ENCODE measurements around the gene FGD6.

Gene FGD6

DNA sequence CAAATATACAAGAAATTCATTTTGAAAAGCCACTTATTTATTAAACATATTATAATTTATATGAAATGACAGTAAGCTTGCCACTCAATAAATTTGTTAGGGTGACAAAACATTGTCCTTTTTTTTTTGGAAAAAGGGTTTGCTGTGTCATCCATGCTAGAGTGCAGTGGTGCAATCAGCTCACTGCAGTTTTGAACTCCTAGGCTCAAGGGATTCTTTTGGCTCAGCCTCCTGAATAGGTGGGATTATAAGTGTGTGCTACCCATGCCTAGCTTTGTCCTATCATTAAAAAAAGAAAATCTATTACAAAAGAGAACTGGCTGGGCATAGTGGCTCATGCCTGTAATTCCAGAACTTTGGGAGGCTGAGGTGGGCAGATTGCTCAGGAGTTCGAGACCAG is 66.8 kb downstream of the FGD6 start:
- Histone ChIP-seq H2AFZ (ENCODE audit: low read depth, low read length, severe bottlenecking) (no peak overlapping the region), H3K4me3 (ENCODE audit: insufficient read depth, low read length, poor library complexity, severe bottlenecking) (no peak overlapping the region), H3K9me3 (ENCODE audit: insufficient read depth, low read length) (no peaks in the 10 kb centered on the region), H3K9me2 (replicated peaks; ENCODE audit: insufficient read depth, low read length) (no peaks in the 10 kb centered on the region), H3K79me2 (ENCODE audit: insufficient read depth, low read length) (no peaks in the 10 kb centered on the region), H3K9ac (ENCODE audit: low read length) (no peak overlapping the region), H3K36me3 (ENCODE audit: low read length) (no peaks in the 10 kb centered on the region), H3F3A (ENCODE audit: insufficient read depth) (no peaks in the 10 kb centered on the region), H3K27me3 (ENCODE audit: low read length) (no peaks in the 10 kb centered on the region), H4K20me1 (ENCODE audit: low read depth, low read length) (no peaks in the 10 kb centered on the region), H3K27ac (ENCODE audit: low read depth, low read length) (no peak overlapping the region), H3K4me2 (ENCODE audit: low read depth, low read length, poor library complexity, severe bottlenecking) (no peak overlapping the region)
- TF ChIP-seq CTCF (IDR thresholded peaks at IDR 0.05; ENCODE audit: insufficient read depth, low read length, poor library complexity, severe bottlenecking) (no peak), EZH2phosphoT487 (conservative IDR thresholded peaks at IDR 0.05; ENCODE audit: low read length) (no peak)

- no peaks in the 10 kb centered on the region for H3K9me2 ChIP-seq (replicated peaks; ENCODE audit: insufficient read depth, low read length)
- H3K79me2 ChIP-seq (ENCODE audit: insufficient read depth, low read length) = no peaks in the 10 kb centered on the region
- no peak overlapping the region for H2AFZ ChIP-seq (ENCODE audit: low read depth, low read length, severe bottlenecking)
- H4K20me1 ChIP-seq (ENCODE audit: low read depth, low read length) = no peaks in the 10 kb centered on the region
- no peaks in the 10 kb centered on the region for H3K36me3 ChIP-seq (ENCODE audit: low read length)
- no peak overlapping the region for H3K4me3 ChIP-seq (ENCODE audit: insufficient read depth, low read length, poor library complexity, severe bottlenecking)
- H3F3A ChIP-seq (ENCODE audit: insufficient read depth) = no peaks in the 10 kb centered on the region
- H3K27ac ChIP-seq (ENCODE audit: low read depth, low read length) = no peak overlapping the region
- H3K9ac ChIP-seq (ENCODE audit: low read length) = no peak overlapping the region
- H3K4me2 ChIP-seq (ENCODE audit: low read depth, low read length, poor library complexity, severe bottlenecking) = no peak overlapping the region
- no peak for TF ChIP-seq EZH2phosphoT487 (conservative IDR thresholded peaks at IDR 0.05; ENCODE audit: low read length)
- no peak for TF ChIP-seq CTCF (IDR thresholded peaks at IDR 0.05; ENCODE audit: insufficient read depth, low read length, poor library complexity, severe bottlenecking)
- no peaks in the 10 kb centered on the region for H3K9me3 ChIP-seq (ENCODE audit: insufficient read depth, low read length)
- no peaks in the 10 kb centered on the region for H3K27me3 ChIP-seq (ENCODE audit: low read length)
Observed at GRCh38 chr12:95147866-95148265, 69.4 kb downstream of the FGD6 start.

DNA sequence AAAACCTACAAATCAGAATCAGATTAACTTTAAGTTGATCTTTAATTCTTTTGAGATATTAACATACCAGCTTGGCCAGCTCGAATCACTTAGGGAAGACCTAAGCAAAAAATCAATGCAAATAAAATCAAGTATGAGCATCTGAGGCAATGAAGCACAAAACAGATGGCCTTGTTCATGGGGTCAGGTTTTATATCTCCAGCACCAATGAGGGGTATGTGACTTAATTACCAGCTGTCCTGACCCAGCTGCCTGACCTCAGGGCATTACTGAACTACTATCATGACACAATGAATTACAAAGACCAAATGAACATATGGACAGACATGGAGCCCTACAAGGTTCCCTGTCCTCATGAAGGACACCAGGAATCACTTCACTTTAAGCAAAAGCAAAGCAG is 70.5 kb downstream of the FGD6 start:
- no peaks in the 10 kb centered on the region for H3K9me2 ChIP-seq (replicated peaks; ENCODE audit: insufficient read depth, low read length)

More for the DNA sequence above, 70.5 kb downstream of the FGD6 start:
- no peak for TF ChIP-seq CTCF (IDR thresholded peaks at IDR 0.05; ENCODE audit: insufficient read depth, low read length, poor library complexity, severe bottlenecking)
- TF ChIP-seq EZH2phosphoT487 (conservative IDR thresholded peaks at IDR 0.05; ENCODE audit: low read length) = no peak
- H3K9ac ChIP-seq (ENCODE audit: low read length) = no peak overlapping the region
- H4K20me1 ChIP-seq (ENCODE audit: low read depth, low read length) = no peaks in the 10 kb centered on the region
- no peaks in the 10 kb centered on the region for H3K36me3 ChIP-seq (ENCODE audit: low read length)
- H3K4me2 ChIP-seq (ENCODE audit: low read depth, low read length, poor library complexity, severe bottlenecking) = no peak overlapping the region
- no peaks in the 10 kb centered on the region for H3K27me3 ChIP-seq (ENCODE audit: low read length)
- no peak overlapping the region for H2AFZ ChIP-seq (ENCODE audit: low read depth, low read length, severe bottlenecking)
- H3K27ac ChIP-seq (ENCODE audit: low read depth, low read length) = no peak overlapping the region
- no peak overlapping the region for H3K4me3 ChIP-seq (ENCODE audit: insufficient read depth, low read length, poor library complexity, severe bottlenecking)
- H3K79me2 ChIP-seq (ENCODE audit: insufficient read depth, low read length) = no peaks in the 10 kb centered on the region
- H3F3A ChIP-seq (ENCODE audit: insufficient read depth) = no peaks in the 10 kb centered on the region
- H3K9me3 ChIP-seq (ENCODE audit: insufficient read depth, low read length) = no peaks in the 10 kb centered on the region

All from SU-DHL-6 (cell line).